COLO829 (cell line): ENCODE measurements around the gene PPP4R2.
"Not testable (repeated sequence)": the region's sequence is repeated elsewhere in the genome, so short reads cannot be mapped to it uniquely, and the experiment has no call there.

Experiments
- DNase-seq: peaks from one replicate; pipeline ENCODE4 v3.0.0; 2012; ENCODE audit warnings: low spot score

PPP4R2 gene

DNA sequence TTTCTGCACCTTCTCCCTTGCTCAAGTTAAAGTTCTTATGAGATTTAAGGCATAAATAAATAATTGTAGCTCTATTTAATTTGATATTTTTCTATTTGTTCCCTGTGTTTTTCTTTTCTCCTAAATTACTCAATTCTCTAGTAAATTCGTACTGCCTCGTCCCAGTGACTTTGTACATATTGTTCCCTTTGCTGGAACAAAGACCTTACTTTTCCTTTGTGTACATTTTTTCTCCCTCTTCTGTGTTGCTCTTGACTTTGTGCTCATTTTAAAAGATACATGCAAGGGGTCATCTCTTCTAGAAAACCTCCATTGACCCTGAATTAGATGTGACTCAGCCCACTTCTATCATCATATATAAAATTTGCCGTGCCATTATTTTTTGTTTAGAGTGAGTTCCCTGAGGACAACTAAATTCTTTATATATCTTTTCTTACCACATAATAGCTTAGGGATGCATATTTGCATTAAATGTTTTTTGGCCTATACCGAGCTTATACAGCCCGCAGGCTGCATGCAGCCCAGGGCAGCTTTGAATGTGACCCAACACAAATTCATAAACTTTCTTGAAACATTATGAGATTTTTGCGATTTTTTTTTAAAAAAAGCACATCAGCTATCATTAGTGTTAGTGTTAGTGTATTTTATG, 29.6 kb downstream of the PPP4R2 start:
- no peak for DNase-seq

GRCh38 chr3:73026760-73027113, 30.1 kb downstream of the PPP4R2 start:
- DNase-seq = no peak

DNA sequence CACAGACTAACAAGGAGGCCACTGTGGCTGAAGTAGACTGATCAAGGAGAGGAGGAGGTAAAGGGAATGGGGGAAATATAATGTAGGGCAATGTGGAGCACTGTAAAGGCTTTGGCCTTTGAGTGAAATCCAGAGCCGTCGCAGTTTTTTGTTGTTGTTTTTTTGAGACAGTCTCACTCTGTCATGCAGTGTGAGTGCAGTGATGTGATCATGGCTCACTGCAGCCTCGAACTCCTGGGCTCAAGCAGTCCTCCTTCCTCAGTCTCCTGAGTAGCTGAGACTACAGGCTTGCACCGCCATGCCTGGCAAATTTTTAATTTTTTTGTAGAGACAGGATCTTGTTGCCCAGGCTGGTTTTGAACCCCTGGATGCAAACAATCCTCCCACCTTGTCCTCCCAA, 32.2 kb downstream of the PPP4R2 start:
- DNase-seq = no peak

DNA sequence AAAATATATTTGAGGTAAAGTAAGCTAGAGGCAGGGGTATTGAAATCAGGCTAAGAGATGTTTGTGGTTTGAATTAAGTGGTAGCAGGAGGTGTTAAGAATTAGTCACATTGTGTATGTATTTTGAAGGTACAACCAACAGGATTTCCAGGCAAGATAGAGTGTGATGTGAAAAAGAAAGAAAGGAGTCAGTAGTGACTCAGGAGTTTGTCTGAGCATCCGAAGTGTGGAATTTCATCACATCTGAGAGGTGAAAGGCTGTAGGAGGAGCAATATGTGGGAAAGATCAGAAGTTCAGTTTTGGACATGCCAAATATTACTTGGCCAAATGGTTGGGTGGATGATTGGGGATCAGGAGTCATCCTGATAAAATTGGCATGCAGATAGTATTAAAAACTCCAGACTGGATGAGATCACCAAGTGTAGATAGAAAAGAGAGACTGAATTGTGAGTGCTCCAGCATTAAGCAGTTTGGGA, 32.7 kb downstream of the PPP4R2 start:
- DNase-seq = no peak

DNA sequence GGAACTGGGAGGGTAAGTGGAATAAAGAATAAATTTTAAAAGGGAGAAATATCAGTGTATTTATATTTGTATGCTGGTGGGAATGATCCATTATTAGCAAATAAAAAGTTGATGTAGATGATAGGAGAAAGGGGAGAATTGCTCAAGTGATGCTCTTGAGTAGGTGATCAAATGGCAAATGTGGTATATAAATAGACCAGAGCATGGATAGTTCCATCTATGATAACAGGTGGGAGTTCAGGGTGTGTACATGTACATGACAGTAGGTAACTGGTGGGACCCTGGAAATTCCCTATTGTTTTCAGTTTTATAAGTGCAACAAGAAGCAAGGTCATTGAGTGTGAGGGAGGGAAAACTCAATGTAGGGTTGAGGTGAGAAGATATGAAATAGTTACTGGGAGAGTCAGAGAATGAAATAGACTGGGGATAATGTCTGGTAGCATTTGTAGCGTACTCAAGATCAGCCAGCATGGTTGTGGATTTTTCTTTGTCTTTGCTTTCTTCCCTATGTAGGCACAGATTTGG, 33.5 kb downstream of the PPP4R2 start:
- DNase-seq = no peak

DNA sequence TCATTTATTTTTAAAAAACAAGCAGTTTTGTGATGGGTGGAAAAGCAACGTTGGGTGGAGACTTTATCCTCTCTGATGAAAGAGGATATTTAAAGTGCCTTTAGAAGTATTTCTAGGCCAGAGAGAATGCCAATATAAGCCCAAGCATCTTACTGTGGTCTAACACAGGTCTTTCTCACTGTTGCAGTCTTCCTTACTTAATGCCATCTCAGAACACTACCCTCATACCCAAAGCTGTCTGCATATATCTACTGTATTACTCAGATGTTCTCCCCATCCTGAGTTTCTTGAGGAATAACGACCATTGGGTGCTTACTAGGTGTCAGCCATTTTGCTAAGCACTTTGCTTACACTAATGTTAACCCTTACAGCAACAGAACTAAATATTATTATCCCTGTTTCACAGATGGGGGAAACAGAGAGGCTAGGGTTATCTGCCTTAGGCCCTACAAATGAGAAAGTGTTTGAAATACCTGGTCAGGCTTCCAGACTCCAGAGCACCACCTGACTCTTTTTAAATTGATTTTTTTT, 35.0 kb downstream of the PPP4R2 start:
- no peak for DNase-seq

- peak; percentile 51 for DNase-seq
Measured at GRCh38 chr3:73036694-73037591, 40.3 kb downstream of the PPP4R2 start.

GRCh38 chr3:73041537-73041936, 44.9 kb downstream of the PPP4R2 start:
- DNase-seq = no peak

GRCh38 chr3:73043414-73043813, 46.8 kb downstream of the PPP4R2 start:
- DNase-seq = no peak

GRCh38 chr3:73045391-73045790, 48.8 kb downstream of the PPP4R2 start:
- DNase-seq = no peak

DNA sequence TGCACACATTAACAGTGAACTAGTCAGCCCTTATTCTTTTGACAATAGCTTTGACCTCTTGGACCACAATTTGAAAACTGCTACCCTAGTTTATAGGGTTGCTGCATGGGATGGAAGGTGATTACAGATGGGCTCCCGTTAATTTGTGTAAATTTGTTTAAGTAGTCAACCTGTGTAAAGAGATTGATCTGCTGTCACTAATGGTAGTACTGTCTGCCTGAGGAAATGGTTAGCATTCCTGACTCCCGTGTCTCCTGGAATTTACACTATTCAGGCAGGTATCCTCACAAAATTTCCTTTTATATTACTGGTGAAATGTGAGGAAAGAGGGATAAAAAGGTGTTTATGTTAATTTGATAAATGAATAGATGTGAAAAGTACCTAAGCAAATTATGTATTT, 49.6 kb downstream of the PPP4R2 start:
- no peak for DNase-seq

DNA sequence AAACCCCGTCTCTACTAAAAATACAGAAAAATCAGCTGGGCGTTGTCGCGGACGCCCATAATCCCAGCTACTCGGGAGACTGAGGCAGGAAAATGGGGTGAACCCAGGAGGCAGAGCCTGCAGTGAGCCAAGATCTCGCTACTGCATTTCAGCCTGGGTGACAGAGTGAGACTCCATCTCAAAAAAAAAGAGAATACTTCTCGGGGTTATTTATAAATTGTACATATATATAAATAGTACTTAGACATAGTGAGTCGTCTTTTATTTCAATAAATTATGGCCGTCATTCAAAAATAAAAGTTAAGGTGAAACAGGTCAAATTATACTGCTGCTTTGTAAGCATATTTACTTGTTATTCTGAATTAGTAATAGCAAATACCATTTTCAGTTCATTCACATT, 52.7 kb downstream of the PPP4R2 start:
- DNase-seq = no peak

- DNase-seq = no peak
Measured at GRCh38 chr3:73052857-73053256, 56.2 kb downstream of the PPP4R2 start.

DNA sequence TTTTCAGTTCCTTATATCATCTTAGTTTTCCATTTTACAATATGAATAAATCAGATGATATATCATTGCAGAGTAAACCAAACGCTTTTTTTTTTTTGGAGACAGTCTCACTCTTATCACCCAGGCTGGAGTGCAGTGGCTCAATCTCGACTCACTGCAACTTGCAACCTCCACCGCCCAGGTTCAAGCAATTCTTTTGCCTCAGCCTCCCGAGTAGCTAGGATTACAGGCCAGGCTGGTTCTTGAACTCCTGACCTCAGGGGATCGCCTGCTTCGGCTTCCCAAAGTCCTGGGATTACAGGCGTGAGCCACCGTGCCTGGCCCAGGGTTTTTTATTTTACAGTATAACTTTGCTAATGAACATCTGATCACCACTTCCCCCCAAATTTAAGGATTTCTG, 59.0 kb downstream of the PPP4R2 start:
- DNase-seq = no peak

GRCh38 chr3:73056014-73056844, 59.6 kb downstream of the PPP4R2 start:
- DNase-seq = peak; percentile 53

- DNase-seq = no peak
Measured at GRCh38 chr3:73056845-73057150, 60.2 kb downstream of the PPP4R2 start.

DNA sequence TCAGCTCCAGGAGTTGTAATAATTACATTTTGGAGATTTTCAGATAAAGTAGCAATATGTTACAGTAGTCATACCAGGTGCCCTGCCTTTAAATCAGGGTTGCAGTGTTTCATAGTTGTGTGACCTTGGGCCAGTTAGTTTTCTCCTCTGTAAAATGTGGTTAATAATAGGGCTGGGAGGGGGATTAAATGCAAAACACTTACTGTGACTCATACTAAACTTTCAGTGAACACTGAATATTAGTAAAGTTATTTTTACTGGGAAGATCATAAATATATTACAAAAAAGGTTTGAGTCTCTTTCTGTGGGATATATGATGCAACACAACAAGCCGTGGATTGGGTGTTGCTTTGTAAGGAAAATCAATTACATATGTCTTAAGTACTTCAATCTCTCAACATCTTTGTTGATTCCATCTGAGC, 63.7 kb downstream of the PPP4R2 start:
- no peak for DNase-seq

- no peak for DNase-seq
Measured at GRCh38 chr3:73061416-73061815, 64.8 kb downstream of the PPP4R2 start, which contains the start of gene EBLN2. Gene EBLN2, plus strand, starts transcription at chr3:73061659. Its CDS starts 423 bp downstream, at chr3:73062082.

DNA sequence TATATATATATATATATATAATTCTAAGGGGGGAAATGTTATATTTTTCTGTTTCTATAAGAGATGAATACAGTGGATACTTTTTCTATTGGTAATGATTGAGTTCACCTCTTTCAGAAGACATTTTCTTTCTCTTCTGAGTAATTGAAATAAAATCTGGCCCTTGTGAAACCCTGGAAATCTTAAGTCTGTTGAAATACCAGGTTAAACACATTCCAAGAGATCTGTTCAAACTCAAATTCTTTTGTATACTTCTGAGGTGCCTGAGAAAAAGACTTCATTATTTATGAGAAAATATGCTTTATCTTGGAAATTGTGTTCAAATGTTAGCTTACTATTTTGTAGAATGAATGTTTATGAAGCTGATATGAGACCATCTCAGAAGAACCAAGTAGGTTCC, 69.6 kb downstream of the PPP4R2 start:
- not testable (repeated sequence) for DNase-seq

- DNase-seq = no peak
Measured at GRCh38 chr3:73068419-73068818, 71.8 kb downstream of the PPP4R2 start.

GRCh38 chr3:73069187-73069586, 72.6 kb downstream of the PPP4R2 start:
- no peak for DNase-seq

DNA sequence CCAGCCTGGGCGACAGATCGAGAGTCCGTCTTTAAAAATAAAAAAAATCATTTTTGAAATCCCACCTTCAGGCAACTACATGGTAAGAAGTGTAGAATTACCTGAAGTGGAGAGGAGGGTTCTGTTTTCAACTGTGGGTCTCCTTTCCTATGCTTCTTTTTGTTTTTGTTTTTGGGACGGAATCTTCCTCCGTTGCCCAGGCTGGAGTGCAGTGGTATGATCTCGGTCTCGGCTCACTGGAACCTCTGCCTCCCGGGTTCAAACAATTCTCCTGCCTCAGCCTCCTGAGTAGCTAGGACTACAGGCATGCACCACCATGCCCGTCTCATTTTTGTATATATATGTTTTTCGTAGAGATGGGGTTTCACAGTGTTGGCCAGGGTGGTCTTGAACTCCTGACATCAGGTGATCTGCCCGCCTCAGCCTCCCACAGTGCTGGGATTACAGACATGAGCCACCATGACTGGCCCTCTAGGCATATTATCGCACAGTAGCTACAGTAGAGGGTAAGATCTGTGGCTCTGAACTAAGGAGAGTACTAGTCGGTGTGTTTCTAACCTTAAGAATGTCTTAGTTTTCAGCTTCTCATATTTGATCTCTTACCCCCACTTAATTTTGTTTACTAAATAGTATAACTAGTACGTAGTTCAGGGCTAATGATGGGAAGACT, 73.3 kb downstream of the PPP4R2 start:
- no peak for DNase-seq
